Spleen (tissue), 11 donors: ENCODE measurements around the gene BRD4. TPM values are rescaled to one million over a fixed set of nuclear protein-coding genes. Genes with fewer than 3 reads are reported as not detected.
A peak's percentile ranks its signal among the peaks of the same experiment; 100 is the strongest.

Source experiments
- DNase-seq: peaks from one replicate; pipeline ENCODE4 v3.0.0-alpha.2; 2020
- H3K27ac ChIP-seq, 8 donors: fragments of 200-600 bp; sonication (generic) in 7 of 8; 1 replicate in 4 of 8; 2 replicates in 4 of 8; pipeline versions ENCODE4 v1.5.0 to v1.8.0; 2016 to 2021; ENCODE audit warnings: inconsistent platforms in 4 of 8, mild to moderate bottlenecking in 4 of 8, moderate library complexity in 1 of 8
- H3K27me3 ChIP-seq, 7 donors: fragments of 200-600 bp; sonication (generic) in 6 of 7; replicated peaks in 1 of 7; 1 replicate in 4 of 7; 2 replicates in 3 of 7; pipeline versions ENCODE4 v1.5.0 to v1.8.0; 2016 to 2021; ENCODE audit warnings: inconsistent platforms in 3 of 7, mild to moderate bottlenecking in 1 of 7
- H3K36me3 ChIP-seq, 6 donors: fragments of 200-600 bp; sonication (generic) in 5 of 6; 1 replicate in 4 of 6; 2 replicates in 2 of 6; pipeline versions ENCODE4 v1.5.0 to v1.8.0; 2016 to 2021; ENCODE audit warnings: inconsistent platforms in 2 of 6
- H3K4me1 ChIP-seq, 6 donors: fragments of 200-600 bp; sonication (generic) in 5 of 6; 1 replicate in 3 of 6; 2 replicates in 3 of 6; pipeline versions ENCODE4 v1.5.0 to v1.8.0; 2016 to 2021; ENCODE audit warnings: inconsistent platforms in 3 of 6
- H3K4me3 ChIP-seq, 8 donors: fragments of 200-600 bp; sonication (generic) in 7 of 8; 1 replicate in 4 of 8; 2 replicates in 4 of 8; pipeline versions ENCODE4 v1.5.0 to v1.8.0; 2016 to 2021; ENCODE audit warnings: inconsistent platforms in 4 of 8, mild to moderate bottlenecking in 4 of 8, moderate library complexity in 2 of 8
- H3K9me3 ChIP-seq, 8 donors: fragments of 200-600 bp; sonication (generic) in 7 of 8; 1 replicate in 4 of 8; 2 replicates in 4 of 8; pipeline versions ENCODE4 v1.5.0 to v1.8.0; 2016 to 2021; ENCODE audit warnings: inconsistent platforms in 4 of 8
- POLR2A ChIP-seq, 3 donors: fragments of 450-650 bp; IDR thresholded peaks; one replicate each; pipeline ENCODE4 v1.5.1; 2017; ENCODE audit warnings: antibody characterized with exemption in 3 of 3, mild to moderate bottlenecking in 1 of 3
- POLR2AphosphoS5 ChIP-seq, 3 donors: sonication (generic); formaldehyde crosslinking; IDR thresholded peaks; one replicate each; pipeline ENCODE4 v1.5.1; 2017; ENCODE audit warnings: antibody characterized with exemption in 3 of 3
- WGBS, 5 donors: extraction: QIAGEN DNeasy Blood & Tissue Kit in 3 of 5; methylation state at CpG; one replicate each; pipeline versions ENCODE4 v1.1.5 to v1.1.7; 2013 to 2018; 5-methylcytosine and 5-hydroxymethylcytosine counted together
- intact Hi-C: fragments of 100-400 bp; cut with DNase I; formaldehyde crosslinking; loops from one replicate; pipeline ENCODE4 v1.15.0; 2023; ENCODE audit warnings: low total_unique reads
- polyA plus RNA-seq, 3 donors: library from polyadenylated mRNA; stranded (reverse); fragments of 200-250 nt; gene quantifications; one replicate each; pipeline ENCODE4 v1.2.1, GENCODE V29; 2013
- total RNA-seq, 7 donors: library from RNA; depleted of rRNA in 3 of 7; stranded (reverse); fragments of >200 nt in 3 of 7; fragmentation: NEBNext Ultra II Directional in 4 of 7; extraction: Animal tissue kit (Norgen Biotek cat#: 25700) in 4 of 7; gene quantifications; one replicate each; pipeline versions ENCODE4 v1.1.0 to v1.2.1, GENCODE V29; 2016 to 2021
- TF ChIP-seq, protein P1 (sequence below), 11 experiments: fragments of 200-600 bp in 7 of 11; fragments of 450-650 bp in 4 of 11; sonication (generic) in 4 of 11; IDR thresholded peaks in 8 of 11; conservative IDR thresholded peaks in 3 of 11; 1 replicate in 7 of 11; 2 replicates in 4 of 11; pipeline versions ENCODE4 v1.4.0 to v1.8.0; 2016 to 2021; ENCODE audit warnings: antibody characterized with exemption in 11 of 11, inconsistent platforms in 4 of 11, mild to moderate bottlenecking in 1 of 11
- donor health status: healthy with polysubstance abuse.
- donor health status: DM: no; HTN: no; CAD: no; lungs with moderate emphysema.
- donor health status: DM: no; HTN: no; CAD: no.
- donor health status: Bipolar disorder and iron deficiency.
- donor health status: healthy.
- donor health status: DM: no; HTN: no; CAD: no.
- donor health status: DM: yes; HTN: yes; CAD: no.

Gene BRD4
- total and polyA plus RNA-seq, 10 donors, result 10.3 to 146 (median 68.0) TPM

DNA sequence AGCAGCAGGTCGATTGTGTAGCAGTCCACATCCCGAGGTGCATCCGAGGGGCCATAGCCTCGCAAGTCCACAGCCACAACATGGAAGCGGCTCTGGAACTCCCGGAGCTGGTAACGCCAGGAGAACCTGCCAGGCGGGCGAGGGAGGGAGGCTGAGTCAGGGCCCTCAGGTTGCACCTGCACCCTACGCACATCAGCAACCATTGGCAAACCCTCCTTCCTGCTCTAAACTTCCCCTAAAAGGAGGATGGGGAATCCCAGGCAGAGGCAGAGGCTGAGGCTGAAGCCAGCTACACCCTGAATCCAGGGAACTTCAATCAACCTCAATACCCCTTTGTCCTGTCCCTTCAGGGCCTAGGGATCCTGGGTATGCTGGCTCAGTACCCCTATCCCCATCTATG, 101.1 kb downstream of the BRD4 start:
- intact Hi-C loops, result no loop called here
- H3K9me3 ChIP-seq, result no peaks in the 10 kb centered on the region
- H3K36me3 ChIP-seq, result peaks cover 0 to 15% (median 9%) of the 10 kb centered on the region in 6 donors
- no peak overlapping the region for H3K27ac ChIP-seq
- peaks cover 0 to 40% (median 21%) of the 10 kb centered on the region in 7 donors for H3K27me3 ChIP-seq
- peak overlapping the region in 1 of 8 donors; percentile 69 for H3K4me3 ChIP-seq
- no peak for DNase-seq
- peaks cover 0 to 45% (median 27%) of the 10 kb centered on the region in 6 donors for H3K4me1 ChIP-seq
- 77 to 90% (median 82%) methylated on average over 8 to 10 of the region's 10 CpGs for WGBS, 5 donors
- TF ChIP-seq, protein P1, sequence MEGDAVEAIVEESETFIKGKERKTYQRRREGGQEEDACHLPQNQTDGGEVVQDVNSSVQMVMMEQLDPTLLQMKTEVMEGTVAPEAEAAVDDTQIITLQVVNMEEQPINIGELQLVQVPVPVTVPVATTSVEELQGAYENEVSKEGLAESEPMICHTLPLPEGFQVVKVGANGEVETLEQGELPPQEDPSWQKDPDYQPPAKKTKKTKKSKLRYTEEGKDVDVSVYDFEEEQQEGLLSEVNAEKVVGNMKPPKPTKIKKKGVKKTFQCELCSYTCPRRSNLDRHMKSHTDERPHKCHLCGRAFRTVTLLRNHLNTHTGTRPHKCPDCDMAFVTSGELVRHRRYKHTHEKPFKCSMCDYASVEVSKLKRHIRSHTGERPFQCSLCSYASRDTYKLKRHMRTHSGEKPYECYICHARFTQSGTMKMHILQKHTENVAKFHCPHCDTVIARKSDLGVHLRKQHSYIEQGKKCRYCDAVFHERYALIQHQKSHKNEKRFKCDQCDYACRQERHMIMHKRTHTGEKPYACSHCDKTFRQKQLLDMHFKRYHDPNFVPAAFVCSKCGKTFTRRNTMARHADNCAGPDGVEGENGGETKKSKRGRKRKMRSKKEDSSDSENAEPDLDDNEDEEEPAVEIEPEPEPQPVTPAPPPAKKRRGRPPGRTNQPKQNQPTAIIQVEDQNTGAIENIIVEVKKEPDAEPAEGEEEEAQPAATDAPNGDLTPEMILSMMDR (IDR thresholded peaks at IDR 0.05 in 8 of 11, conservative IDR thresholded peaks at IDR 0.05 in 3 of 11), result no peak
- no peak for TF ChIP-seq POLR2A (IDR thresholded peaks at IDR 0.05)
- TF ChIP-seq POLR2AphosphoS5 (IDR thresholded peaks at IDR 0.05), result no peak

DNA sequence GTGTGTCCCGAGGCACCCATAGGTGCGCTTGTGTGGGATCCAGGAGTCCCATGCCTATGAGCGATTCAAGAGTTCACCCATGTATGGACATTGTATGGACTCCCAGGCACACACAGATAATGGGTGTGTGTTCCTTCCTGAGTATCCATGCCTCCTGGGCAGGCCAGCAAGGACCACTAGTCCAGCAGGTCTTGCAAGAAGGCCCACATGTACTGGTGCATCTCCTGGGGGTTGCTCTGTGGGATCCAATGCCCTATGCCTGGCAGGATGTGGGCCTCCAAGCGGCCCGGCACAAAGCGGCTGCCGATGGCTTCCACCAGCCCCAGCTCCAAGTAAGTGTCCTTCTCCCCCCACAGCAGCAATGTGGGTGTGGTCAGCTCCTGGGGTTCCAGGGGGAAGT, 105.1 kb downstream of the BRD4 start:
- TF ChIP-seq, protein P1 (IDR thresholded peaks at IDR 0.05 in 8 of 11, conservative IDR thresholded peaks at IDR 0.05 in 3 of 11), result no peak
- TF ChIP-seq POLR2AphosphoS5 (IDR thresholded peaks at IDR 0.05) (no peak), POLR2A (IDR thresholded peaks at IDR 0.05) (no peak)
- 89 to 100% (median 92%) methylated on average over 3 to 7 of the region's 7 CpGs for WGBS, 5 donors
- Histone ChIP-seq H3K27me3 (peaks cover 0 to 51% (median 22%) of the 10 kb centered on the region in 7 donors), H3K36me3 (no peaks in the 10 kb centered on the region), H3K27ac (no peak overlapping the region), H3K4me3 (no peak overlapping the region), H3K9me3 (no peaks in the 10 kb centered on the region), H3K4me1 (peaks cover 6 to 37% (median 25%) of the 10 kb centered on the region in 6 donors)
- intact Hi-C loops, result no loop called here
- no peak for DNase-seq

DNA sequence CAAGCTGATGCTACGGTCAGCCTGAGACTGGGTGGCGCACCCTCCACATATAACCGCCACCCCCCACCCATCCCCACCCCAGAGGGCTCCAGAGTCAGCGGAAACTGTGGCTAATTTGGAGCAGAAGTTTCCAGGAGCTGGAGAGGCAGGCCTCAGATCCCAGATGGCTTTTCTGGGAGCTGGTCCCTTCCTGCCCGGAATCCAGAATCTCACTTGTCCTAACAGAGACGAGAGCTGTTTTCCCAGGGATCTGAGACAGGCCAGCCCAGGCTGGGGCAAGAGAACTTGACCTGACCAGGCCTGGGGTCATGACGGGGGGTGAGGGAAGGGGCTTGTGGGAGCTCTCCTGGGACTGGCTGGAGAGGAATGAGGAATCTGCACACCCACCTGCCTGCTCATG, 106.6 kb downstream of the BRD4 start:
- peaks cover 6 to 24% (median 17%) of the 10 kb centered on the region in 6 donors for H3K4me1 ChIP-seq
- WGBS, 5 donors, result 87 to 93% (median 91%) methylated on average over 6 to 7 of the region's 7 CpGs
- no peak for DNase-seq
- no peaks in the 10 kb centered on the region for H3K36me3 ChIP-seq
- H3K27me3 ChIP-seq, result peaks cover 0 to 45% (median 13%) of the 10 kb centered on the region in 7 donors
- intact Hi-C loops, result no loop called here
- TF ChIP-seq POLR2AphosphoS5 (IDR thresholded peaks at IDR 0.05) (no peak), POLR2A (IDR thresholded peaks at IDR 0.05) (no peak)
- TF ChIP-seq, protein P1 (IDR thresholded peaks at IDR 0.05 in 8 of 11, conservative IDR thresholded peaks at IDR 0.05 in 3 of 11), result no peak
- H3K9me3 ChIP-seq, result no peaks in the 10 kb centered on the region
- no peak overlapping the region for H3K4me3 ChIP-seq
- H3K27ac ChIP-seq, result no peak overlapping the region

DNA sequence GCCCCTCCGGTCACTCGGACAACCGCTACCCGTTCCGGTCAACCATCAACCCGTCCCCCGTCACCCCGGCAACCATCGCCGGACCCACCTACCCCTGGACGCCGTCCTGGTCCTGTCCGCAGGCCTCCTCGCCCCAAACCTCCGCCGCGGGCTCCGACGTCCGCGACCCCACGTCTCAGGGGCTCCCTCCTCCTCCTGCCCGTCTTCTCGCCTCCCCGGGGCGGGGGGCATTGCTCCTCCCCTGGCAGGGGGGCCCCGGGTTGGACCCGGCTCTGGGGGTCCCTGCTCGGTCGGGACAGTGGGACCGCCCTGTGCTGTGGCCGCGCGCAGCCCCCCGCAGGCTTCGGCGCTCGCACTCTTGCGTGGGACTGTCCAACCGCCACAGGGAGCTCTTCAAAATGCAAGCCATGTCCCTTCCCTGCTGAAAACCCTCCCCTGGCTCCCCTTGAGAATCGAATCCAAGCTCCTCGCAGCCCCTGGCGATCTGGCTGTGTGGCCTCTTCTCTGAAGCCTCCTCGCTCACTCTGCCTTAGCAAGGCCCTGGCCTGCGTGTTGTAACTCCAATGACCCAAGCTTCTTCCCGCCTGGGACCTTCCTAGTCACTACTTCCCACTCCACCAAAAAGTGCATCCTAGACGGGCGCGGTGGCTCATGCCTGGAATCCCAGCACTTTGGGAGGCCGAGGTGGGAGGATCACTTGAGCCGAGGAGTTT, 108.5 kb downstream of the BRD4 start:
- no peaks in the 10 kb centered on the region for H3K36me3 ChIP-seq
- peak overlapping the region in 2 of 8 donors; percentile 21 to 51 for H3K27ac ChIP-seq
- H3K4me3 ChIP-seq, result peak overlapping the region; percentile 46 to 79 (median 56)
- H3K9me3 ChIP-seq, result no peaks in the 10 kb centered on the region
- 12 to 38% (median 15%) methylated on average over 14 to 51 of the region's 51 CpGs for WGBS, 5 donors
- DNase-seq, result no peak
- intact Hi-C loops, result no loop called here
- H3K27me3 ChIP-seq, result peaks cover 0 to 36% (median 13%) of the 10 kb centered on the region in 7 donors
- peaks cover 6 to 24% (median 17%) of the 10 kb centered on the region in 6 donors for H3K4me1 ChIP-seq
- TF ChIP-seq, protein P1 (IDR thresholded peaks at IDR 0.05 in 8 of 11, conservative IDR thresholded peaks at IDR 0.05 in 3 of 11), result no peak
- TF ChIP-seq POLR2AphosphoS5 (IDR thresholded peaks at IDR 0.05), result peak in 2 of 3 donors; percentile 5 to 35
